HepG2 (cell line): ENCODE data around the gene TNNT3. TPM values are rescaled to one million over a fixed set of nuclear protein-coding genes. Genes with fewer than 3 reads are reported as not detected.

Source experiments
- ATAC-seq: fragments of 200-7000 bp; cut with Tn5 transposase; 3 replicates; pipeline ENCODE4 v1.9.1; 2020; ENCODE audit warnings: mild to moderate bottlenecking, moderate library complexity
- BruUV-seq: library from RNA; stranded (reverse); fragments of 400-500 nt; replicated peaks from 2 replicates; lab custom pipeline; 2021; lab: Mats Ljungman, UMichigan
- CTCF ChIA-PET: fragments of 300-600 bp; formaldehyde crosslinking; extraction: SDS; loops from one replicate; lab custom pipeline; 2021; ENCODE audit warnings: low total read pairs, inconsistent platforms, low intra/inter-chr PET ratio; lab: Yijun Ruan, JAX
- POLR2A ChIA-PET: fragments of 350-600 bp; sonication (Branson Sonifier 250); formaldehyde crosslinking; loops from one replicate; lab custom pipeline; 2020; ENCODE audit warnings: antibody characterized with exemption, inconsistent platforms; lab: Yijun Ruan, JAX
- DNase-seq: peaks from one replicate; pipeline ENCODE4 v3.0.0-alpha.2; 2015; ENCODE audit warnings: low spot score
- FAIRE-seq: peaks from 3 replicates; lab custom pipeline; 2011; peaks lifted over from hg19 to GRCh38; lab: Jason Lieb, UNC
- H2AFZ ChIP-seq: one replicate; pipeline ENCODE4 v1.6.1; 2011; ENCODE audit warnings: low read length, inconsistent platforms
- H3K27ac ChIP-seq: fragments of 300-600 bp; 3 replicates; pipeline ENCODE4 v1.8.0; 2011; ENCODE audit warnings: mixed run types, mild to moderate bottlenecking, mixed read lengths, low read length, inconsistent platforms; ENCODE audit not compliant: insufficient read depth; ENCODE audit errors: extremely low read length
- H3K27me3 ChIP-seq, 2 experiments: fragments of 200-600 bp in 1 of 2; 2 replicates in 1 of 2; 3 replicates in 1 of 2; pipeline versions ENCODE4 v1.6.0 to v1.8.0; 2011; ENCODE audit warnings: low read length in 2 of 2, mild to moderate bottlenecking in 2 of 2, moderate library complexity in 2 of 2, inconsistent platforms in 1 of 2; ENCODE audit not compliant: insufficient read depth in 2 of 2, control insufficient read depth in 1 of 2
- H3K36me3 ChIP-seq, 2 experiments: fragments of 200-600 bp in 1 of 2; replicated peaks in 1 of 2; 2 replicates in 1 of 2; 3 replicates in 1 of 2; pipeline versions ENCODE4 v1.5.1 to v1.8.0; 2011; ENCODE audit warnings: low read length in 2 of 2, inconsistent platforms in 1 of 2; ENCODE audit not compliant: insufficient read depth in 2 of 2, control insufficient read depth in 1 of 2
- H3K4me1 ChIP-seq: 2 replicates; pipeline ENCODE4 v1.5.1; 2012; ENCODE audit warnings: low read length, inconsistent platforms; ENCODE audit not compliant: insufficient read depth
- H3K4me2 ChIP-seq: 2 replicates; pipeline ENCODE4 v1.6.0; 2011; ENCODE audit warnings: low read depth, low read length, inconsistent platforms
- H3K4me3 ChIP-seq, 3 experiments: fragments of 200-600 bp in 1 of 3; sonication (generic), shearing (Covaris generic) in 1 of 3; replicated peaks in 1 of 3; 2 replicates each; pipeline ENCODE4 v1.5.1; 2011 to 2016; ENCODE audit warnings: low read length in 3 of 3, inconsistent platforms in 2 of 3, low read depth in 2 of 3, mild to moderate bottlenecking in 2 of 3, control low read depth in 1 of 3, mixed read lengths in 1 of 3; ENCODE audit not compliant: insufficient read depth in 1 of 3
- H3K79me2 ChIP-seq: one replicate; pipeline ENCODE4 v1.6.1; 2011; ENCODE audit warnings: low read length, inconsistent platforms; ENCODE audit not compliant: insufficient read depth
- H3K9ac ChIP-seq: 2 replicates; pipeline ENCODE4 v1.6.0; 2011; ENCODE audit warnings: mild to moderate bottlenecking, low read depth, low read length, inconsistent platforms; ENCODE audit not compliant: insufficient read depth
- H3K9me3 ChIP-seq: 2 replicates; pipeline ENCODE4 v1.5.1; 2012; ENCODE audit warnings: mild to moderate bottlenecking, low read length
- H4K20me1 ChIP-seq: 2 replicates; pipeline ENCODE4 v1.6.0; 2011; ENCODE audit warnings: inconsistent platforms, mild to moderate bottlenecking, low read length, moderate library complexity; ENCODE audit not compliant: insufficient read depth
- MXD4 ChIP-seq: IDR thresholded peaks from 2 replicates; pipeline ENCODE4 v1.6.1; 2016; ENCODE audit warnings: mild to moderate bottlenecking, missing biosample characterization, missing genetic modification reagents
- PCBP1 ChIP-seq: fragments of 200-400 bp; formaldehyde crosslinking; IDR thresholded peaks from 2 replicates; pipeline ENCODE4 v1.6.1; 2017; ENCODE audit warnings: mild to moderate bottlenecking, low read depth, low read length, borderline replicate concordance
- SRSF9 ChIP-seq: fragments of 200-400 bp; formaldehyde crosslinking; IDR thresholded peaks from 2 replicates; pipeline ENCODE4 v1.6.1; 2018; ENCODE audit warnings: borderline replicate concordance, mild to moderate bottlenecking, low read depth, low read length; ENCODE audit not compliant: insufficient read depth, poor library complexity, severe bottlenecking
- ZNF234 ChIP-seq: sonication (generic); formaldehyde crosslinking; conservative IDR thresholded peaks from 2 replicates; pipeline ENCODE4 v1.5.1; 2020; ENCODE audit warnings: mild to moderate bottlenecking, missing genetic modification reagents
- WGBS: methylation state at CpG from one replicate; pipeline ENCODE4 v1.1.6; 2017; ENCODE audit warnings: low lambda C conversion rate; 5-methylcytosine and 5-hydroxymethylcytosine counted together
- in situ Hi-C: cut with HindIII; loops from 2 replicates; pipeline ENCODE4 v1.10.0; 2017; ENCODE audit warnings: low pct_unique_long_range_greater_than_20kb; ENCODE audit not compliant: extremely low pct_ligation_motif_present
- intact Hi-C: fragments of 100-400 bp; cut with micrococcal nuclease; formaldehyde crosslinking; loops from one replicate; pipeline ENCODE4 v1.10.0; 2022; ENCODE audit not compliant: unreplicated experiment
- polyA plus RNA-seq, 8 experiments: library from polyadenylated mRNA; depleted of rRNA in 3 of 8; stranded (reverse) in 7 of 8; unstranded in 1 of 8; fragments of >200 nt; fragmentation: Illumina TruSeq in 4 of 8; extraction: Trizol in 4 of 8; gene quantifications; 2 replicates each; pipeline versions ENCODE4 v1.2.1 to v1.2.3, GENCODE V29; 2011 to 2016; ENCODE audit warnings: low read depth in 4 of 8, missing spikeins in 1 of 8, mixed read lengths in 1 of 8; ENCODE audit not compliant: insufficient read depth in 1 of 8
- total RNA-seq, 5 experiments: library from RNA; depleted of rRNA; stranded (reverse); fragments of >200 nt; fragmentation: Illumina TruSeq; extraction: Trizol; gene quantifications; 2 replicates each; pipeline ENCODE4 v1.2.3, GENCODE V29; 2016; ENCODE audit warnings: low read depth in 1 of 5
- TF ChIP-seq, protein P1 (sequence below): sonication (generic); formaldehyde crosslinking; IDR thresholded peaks from 2 replicates; pipeline ENCODE4 v1.4.0; 2020; ENCODE audit warnings: missing genetic modification reagents
- TF ChIP-seq, protein P2 (sequence below): sonication (generic); formaldehyde crosslinking; IDR thresholded peaks from 2 replicates; pipeline ENCODE4 v1.5.0; 2020; ENCODE audit warnings: mild to moderate bottlenecking, missing genetic modification reagents
- TF ChIP-seq, protein P3 (sequence below): sonication (generic); formaldehyde crosslinking; IDR thresholded peaks from 2 replicates; pipeline ENCODE4 v1.5.0; 2020; ENCODE audit warnings: mild to moderate bottlenecking, missing genetic modification reagents

TNNT3 gene
- total and polyA plus RNA-seq, 2 of the 13 experiments (the other 11 are each of a cell fraction or from before 2014, with no cell fraction given) = not detected

DNA sequence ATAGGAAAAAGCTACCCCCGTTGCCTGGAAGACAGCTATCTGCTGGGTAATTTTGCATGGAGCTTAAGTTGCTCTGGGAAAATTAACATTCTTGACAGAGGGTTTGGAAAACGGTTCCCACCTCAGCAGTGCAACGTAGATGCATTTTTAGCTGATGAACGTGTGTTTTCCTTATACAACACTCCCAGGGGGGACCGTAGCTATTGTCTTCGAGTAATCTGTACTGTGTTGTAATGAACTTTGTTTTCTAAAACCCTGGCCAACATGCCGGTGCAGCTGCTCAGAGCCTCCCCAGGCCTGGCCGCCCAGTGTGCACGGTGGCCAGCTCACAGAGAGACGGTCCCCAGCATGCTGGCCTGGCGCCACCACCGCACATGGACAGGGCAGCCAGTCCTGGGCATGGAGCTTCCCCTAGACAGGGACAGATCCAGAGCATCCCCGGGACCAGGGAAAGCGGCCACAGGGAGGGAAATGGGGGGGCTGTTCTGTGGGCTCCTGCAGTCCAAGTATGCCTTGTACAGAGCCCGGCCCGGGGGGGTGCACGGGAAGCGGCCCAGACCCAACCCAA lies 2.2 kb downstream of the TNNT3 start:
- DNase-seq (no peak), FAIRE-seq (no peak), ATAC-seq (no peak)
- Histone ChIP-seq H3K27me3 (peaks cover 30 to 76% of the 10 kb centered on the region in 2 experiments), H3K4me1 (no peaks in the 10 kb centered on the region), H3K9ac (no peak overlapping the region), H3K79me2 (no peaks in the 10 kb centered on the region), H4K20me1 (no peaks in the 10 kb centered on the region), H3K27ac (no peak overlapping the region), H3K4me2 (no peak overlapping the region), H2AFZ (no peak overlapping the region), H3K9me3 (no peaks in the 10 kb centered on the region), H3K36me3 (no peaks in the 10 kb centered on the region), H3K4me3 (no peak overlapping the region)
- TF ChIP-seq, protein P1, sequence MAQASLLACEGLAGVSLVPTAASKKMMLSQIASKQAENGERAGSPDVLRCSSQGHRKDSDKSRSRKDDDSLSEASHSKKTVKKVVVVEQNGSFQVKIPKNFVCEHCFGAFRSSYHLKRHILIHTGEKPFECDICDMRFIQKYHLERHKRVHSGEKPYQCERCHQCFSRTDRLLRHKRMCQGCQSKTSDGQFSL (CRISPR knock-in tag) = no peak
- TF ChIP-seq ZNF234 (CRISPR knock-in tag) (no peak), MXD4 (no peak), PCBP1 (no peak), SRSF9 (no peak)
- TF ChIP-seq, protein P2, sequence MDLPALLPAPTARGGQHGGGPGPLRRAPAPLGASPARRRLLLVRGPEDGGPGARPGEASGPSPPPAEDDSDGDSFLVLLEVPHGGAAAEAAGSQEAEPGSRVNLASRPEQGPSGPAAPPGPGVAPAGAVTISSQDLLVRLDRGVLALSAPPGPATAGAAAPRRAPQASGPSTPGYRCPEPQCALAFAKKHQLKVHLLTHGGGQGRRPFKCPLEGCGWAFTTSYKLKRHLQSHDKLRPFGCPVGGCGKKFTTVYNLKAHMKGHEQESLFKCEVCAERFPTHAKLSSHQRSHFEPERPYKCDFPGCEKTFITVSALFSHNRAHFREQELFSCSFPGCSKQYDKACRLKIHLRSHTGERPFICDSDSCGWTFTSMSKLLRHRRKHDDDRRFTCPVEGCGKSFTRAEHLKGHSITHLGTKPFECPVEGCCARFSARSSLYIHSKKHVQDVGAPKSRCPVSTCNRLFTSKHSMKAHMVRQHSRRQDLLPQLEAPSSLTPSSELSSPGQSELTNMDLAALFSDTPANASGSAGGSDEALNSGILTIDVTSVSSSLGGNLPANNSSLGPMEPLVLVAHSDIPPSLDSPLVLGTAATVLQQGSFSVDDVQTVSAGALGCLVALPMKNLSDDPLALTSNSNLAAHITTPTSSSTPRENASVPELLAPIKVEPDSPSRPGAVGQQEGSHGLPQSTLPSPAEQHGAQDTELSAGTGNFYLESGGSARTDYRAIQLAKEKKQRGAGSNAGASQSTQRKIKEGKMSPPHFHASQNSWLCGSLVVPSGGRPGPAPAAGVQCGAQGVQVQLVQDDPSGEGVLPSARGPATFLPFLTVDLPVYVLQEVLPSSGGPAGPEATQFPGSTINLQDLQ (CRISPR knock-in tag) = no peak
- TF ChIP-seq, protein P3, sequence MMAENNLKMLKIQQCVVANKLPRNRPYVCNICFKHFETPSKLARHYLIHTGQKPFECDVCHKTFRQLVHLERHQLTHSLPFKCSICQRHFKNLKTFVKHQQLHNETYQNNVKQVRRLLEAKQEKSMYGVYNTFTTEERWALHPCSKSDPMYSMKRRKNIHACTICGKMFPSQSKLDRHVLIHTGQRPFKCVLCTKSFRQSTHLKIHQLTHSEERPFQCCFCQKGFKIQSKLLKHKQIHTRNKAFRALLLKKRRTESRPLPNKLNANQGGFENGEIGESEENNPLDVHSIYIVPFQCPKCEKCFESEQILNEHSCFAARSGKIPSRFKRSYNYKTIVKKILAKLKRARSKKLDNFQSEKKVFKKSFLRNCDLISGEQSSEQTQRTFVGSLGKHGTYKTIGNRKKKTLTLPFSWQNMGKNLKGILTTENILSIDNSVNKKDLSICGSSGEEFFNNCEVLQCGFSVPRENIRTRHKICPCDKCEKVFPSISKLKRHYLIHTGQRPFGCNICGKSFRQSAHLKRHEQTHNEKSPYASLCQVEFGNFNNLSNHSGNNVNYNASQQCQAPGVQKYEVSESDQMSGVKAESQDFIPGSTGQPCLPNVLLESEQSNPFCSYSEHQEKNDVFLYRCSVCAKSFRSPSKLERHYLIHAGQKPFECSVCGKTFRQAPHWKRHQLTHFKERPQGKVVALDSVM (CRISPR knock-in tag) = no peak
- in situ Hi-C loops (no loop called here), intact Hi-C loops (no loop called here)
- no TSS peak for BruUV-seq
- ChIA-PET POLR2A (interaction anchor here (0.6 kb wide), 1 partner anchor 237 kb away, joined by 3 read pairs; no protein-coding TSS in a partner anchor), CTCF (no interaction called here)
- WGBS = 24% methylated on average over 14 of the region's 18 CpGs
